Measurements from ENCODE around the gene EID2B.

The EID2B gene

GRCh38 chr19:39532233-39533002 lies at the start of gene EID2B:
Gene EID2B (minus strand): TSS chr19:39532852. CDS start chr19:39532802, 50 bp downstream.
- DNase-seq = peak; percentile 99

- no peak for DNase-seq
Observed at GRCh38 chr19:39582442-39582841, 49.8 kb upstream of the EID2B start.

- no peak for DNase-seq
Observed at GRCh38 chr19:39568604-39569003, 36.0 kb upstream of the EID2B start.

GRCh38 chr19:39566064-39566463 lies 33.4 kb upstream of the EID2B start:
- no peak for DNase-seq

- no peak for DNase-seq
Observed at GRCh38 chr19:39563408-39563807, 30.8 kb upstream of the EID2B start.

GRCh38 chr19:39558624-39559117 lies 26.0 kb upstream of the EID2B start:
- no peak for DNase-seq

GRCh38 chr19:39557811-39558623 lies 25.4 kb upstream of the EID2B start:
- peak; percentile 90 for DNase-seq

GRCh38 chr19:39555883-39556282 lies 23.2 kb upstream of the EID2B start:
- DNase-seq = no peak

- peak; percentile 41 for DNase-seq
Observed at GRCh38 chr19:39554701-39555311, 22.2 kb upstream of the EID2B start.

- no peak for DNase-seq
Observed at GRCh38 chr19:39553082-39553652, 20.5 kb upstream of the EID2B start.

GRCh38 chr19:39550197-39550596 lies 17.5 kb upstream of the EID2B start:
- no peak for DNase-seq

- DNase-seq = no peak
Observed at GRCh38 chr19:39546599-39546998, 13.9 kb upstream of the EID2B start.

- no peak for DNase-seq
Observed at GRCh38 chr19:39544911-39545310, 12.3 kb upstream of the EID2B start.

GRCh38 chr19:39544226-39544903 lies 11.7 kb upstream of the EID2B start:
- DNase-seq = no peak

- no peak for DNase-seq
Observed at GRCh38 chr19:39543477-39543857, 10.8 kb upstream of the EID2B start.

- DNase-seq = no peak
Observed at GRCh38 chr19:39542206-39542605, 9.6 kb upstream of the EID2B start.

- no peak for DNase-seq
Observed at GRCh38 chr19:39540333-39540673, 7.7 kb upstream of the EID2B start.

GRCh38 chr19:39539518-39540332 lies 7.1 kb upstream of the EID2B start, which contains the start of gene EID2:
Gene EID2 (minus strand): TSS chr19:39540161. CDS start chr19:39540079, 82 bp downstream.
- DNase-seq = peak; percentile 98

- DNase-seq = no peak
Observed at GRCh38 chr19:39539165-39539517, 6.5 kb upstream of the EID2B start.

- no peak for DNase-seq
Observed at GRCh38 chr19:39533791-39534190, 1.1 kb upstream of the EID2B start.

GRCh38 chr19:39533003-39533512 lies 406 bp upstream of the EID2B start:
- DNase-seq = no peak

- no peak for DNase-seq
Observed at GRCh38 chr19:39531834-39532232, 819 bp downstream of the EID2B start.
